ENCODE data around the gene TIMP2.

Gene TIMP2

DNA sequence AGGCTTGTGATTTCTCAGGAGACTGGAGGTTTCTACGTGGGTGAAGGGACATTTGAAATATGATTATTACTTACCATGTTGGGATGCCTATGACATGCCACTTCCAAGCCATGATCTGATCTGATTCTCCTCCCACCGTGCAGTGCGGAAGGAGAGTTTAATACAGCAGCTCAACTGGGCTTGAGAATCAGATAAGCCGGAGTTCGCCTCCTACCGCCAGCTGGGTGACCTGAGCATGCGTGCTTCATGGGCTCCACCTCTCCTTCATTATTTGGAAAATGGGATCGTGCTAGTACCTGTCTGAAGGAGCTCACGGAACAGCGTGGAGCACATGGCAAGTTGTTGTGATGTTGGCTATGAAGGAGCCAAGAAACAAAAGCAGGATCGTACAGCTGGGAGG is 12.4 kb upstream of the TIMP2 start:
- H3K4me3 ChIP-seq (ENCODE audit: low read depth, low read length): no peak overlapping the region
- TF ChIP-seq, protein P1, sequence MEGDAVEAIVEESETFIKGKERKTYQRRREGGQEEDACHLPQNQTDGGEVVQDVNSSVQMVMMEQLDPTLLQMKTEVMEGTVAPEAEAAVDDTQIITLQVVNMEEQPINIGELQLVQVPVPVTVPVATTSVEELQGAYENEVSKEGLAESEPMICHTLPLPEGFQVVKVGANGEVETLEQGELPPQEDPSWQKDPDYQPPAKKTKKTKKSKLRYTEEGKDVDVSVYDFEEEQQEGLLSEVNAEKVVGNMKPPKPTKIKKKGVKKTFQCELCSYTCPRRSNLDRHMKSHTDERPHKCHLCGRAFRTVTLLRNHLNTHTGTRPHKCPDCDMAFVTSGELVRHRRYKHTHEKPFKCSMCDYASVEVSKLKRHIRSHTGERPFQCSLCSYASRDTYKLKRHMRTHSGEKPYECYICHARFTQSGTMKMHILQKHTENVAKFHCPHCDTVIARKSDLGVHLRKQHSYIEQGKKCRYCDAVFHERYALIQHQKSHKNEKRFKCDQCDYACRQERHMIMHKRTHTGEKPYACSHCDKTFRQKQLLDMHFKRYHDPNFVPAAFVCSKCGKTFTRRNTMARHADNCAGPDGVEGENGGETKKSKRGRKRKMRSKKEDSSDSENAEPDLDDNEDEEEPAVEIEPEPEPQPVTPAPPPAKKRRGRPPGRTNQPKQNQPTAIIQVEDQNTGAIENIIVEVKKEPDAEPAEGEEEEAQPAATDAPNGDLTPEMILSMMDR (IDR thresholded peaks at IDR 0.05; ENCODE audit: borderline replicate concordance, insufficient read depth, low read depth, low read length): no peak

- H3K4me3 ChIP-seq (ENCODE audit: low read depth, low read length): no peak overlapping the region
- TF ChIP-seq, protein P1 (IDR thresholded peaks at IDR 0.05; ENCODE audit: borderline replicate concordance, insufficient read depth, low read depth, low read length): no peak
Measured at GRCh38 chr17:78935419-78936323, 10.5 kb upstream of the TIMP2 start.

GRCh38 chr17:78934681-78935418 is 9.7 kb upstream of the TIMP2 start:
- H3K4me3 ChIP-seq (ENCODE audit: low read depth, low read length): no peak overlapping the region

GRCh38 chr17:78933959-78934568 is 8.9 kb upstream of the TIMP2 start:
- no peak overlapping the region for H3K4me3 ChIP-seq (ENCODE audit: low read depth, low read length)

More at GRCh38 chr17:78934681-78935418, 9.7 kb upstream of the TIMP2 start:
- TF ChIP-seq, protein P1 (IDR thresholded peaks at IDR 0.05; ENCODE audit: borderline replicate concordance, insufficient read depth, low read depth, low read length): no peak

DNA sequence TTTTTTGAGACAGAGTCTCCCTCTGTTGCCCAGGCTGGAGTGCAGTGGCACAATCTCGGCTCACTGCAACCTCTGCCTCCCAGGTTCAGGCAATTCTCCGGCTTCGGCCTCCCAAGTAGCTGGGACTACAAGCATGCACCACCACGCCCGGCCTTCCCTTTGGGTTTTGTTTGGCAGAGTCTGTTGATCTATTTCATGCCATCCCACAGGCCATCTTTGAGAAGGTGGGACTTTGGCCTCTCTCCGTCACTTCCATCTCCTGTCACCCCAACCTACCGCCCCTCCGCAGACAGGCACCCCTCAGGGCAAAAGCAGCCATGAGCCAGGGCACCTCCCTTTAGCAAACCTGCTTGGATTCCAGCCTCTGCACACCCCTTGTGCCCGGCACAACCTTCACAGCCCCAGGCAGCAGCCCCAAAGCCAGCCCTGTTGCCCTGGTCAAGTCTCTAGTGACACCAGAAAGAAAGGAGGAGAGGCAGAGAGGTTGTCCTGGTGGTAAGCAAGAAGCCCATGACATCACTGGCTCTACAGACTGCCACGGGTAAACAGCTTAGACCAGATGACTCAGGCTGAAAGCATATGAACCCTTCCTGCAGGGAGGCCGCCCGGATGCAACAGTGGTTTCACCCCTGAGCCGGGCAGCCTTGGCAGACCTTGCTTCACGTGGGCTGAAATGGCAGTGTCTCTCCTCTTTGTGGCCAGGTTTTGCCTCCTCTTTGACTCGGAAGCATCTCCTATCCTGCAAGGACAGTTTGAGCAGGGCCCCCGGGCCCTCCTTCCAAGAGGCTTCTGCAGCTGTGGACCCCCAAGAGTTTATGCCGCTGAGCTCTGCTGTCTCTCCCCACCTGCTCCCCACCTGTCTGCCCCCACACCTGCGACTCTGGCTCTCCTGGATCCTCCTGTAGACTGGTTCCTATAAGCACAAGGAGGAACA is 8.1 kb upstream of the TIMP2 start:
- TF ChIP-seq, protein P1 (IDR thresholded peaks at IDR 0.05; ENCODE audit: borderline replicate concordance, insufficient read depth, low read depth, low read length): no peak
- no peak overlapping the region for H3K4me3 ChIP-seq (ENCODE audit: low read depth, low read length)

More at GRCh38 chr17:78933959-78934568, 8.9 kb upstream of the TIMP2 start:
- TF ChIP-seq, protein P1 (IDR thresholded peaks at IDR 0.05; ENCODE audit: borderline replicate concordance, insufficient read depth, low read depth, low read length): no peak

Measured in GM12875 (cell line).